ENCODE data around the gene GARIN3.

The GARIN3 gene

DNA sequence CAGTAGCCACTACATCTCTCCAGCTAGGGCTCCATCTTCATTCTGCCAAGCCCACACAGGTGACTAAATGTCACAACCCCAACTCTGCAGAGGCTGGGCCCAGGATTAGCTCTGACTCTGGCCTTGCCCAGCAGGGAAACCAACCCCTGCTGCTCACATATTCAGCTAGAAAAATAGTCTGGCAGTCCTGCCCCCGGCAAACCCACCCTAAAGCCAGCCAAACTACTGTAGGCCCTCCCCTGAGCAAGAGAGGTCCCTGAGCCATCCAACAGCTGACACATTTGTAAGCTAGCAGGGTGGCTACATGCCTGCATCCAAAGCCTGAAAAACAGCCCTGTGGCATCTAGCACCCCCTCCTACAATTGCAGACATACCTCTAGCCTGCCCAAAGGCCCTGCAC, 46.0 kb downstream of the GARIN3 start:
- Histone ChIP-seq H3K36me3 (ENCODE audit: low read length) (0 out of 2 replicates have a peak, but pooled peaks cover 6% of the 10 kb centered on the region), H3K9me3 (ENCODE audit: insufficient read depth, low read length) (no peaks in the 10 kb centered on the region), H4K20me1 (ENCODE audit: low read depth, low read length) (no peaks in the 10 kb centered on the region), H2AFZ (ENCODE audit: low read depth, low read length, severe bottlenecking) (no peak overlapping the region), H3K79me2 (ENCODE audit: insufficient read depth, low read length) (no peaks in the 10 kb centered on the region), H3K9me2 (replicated peaks; ENCODE audit: insufficient read depth, low read length) (no peaks in the 10 kb centered on the region), H3K4me3 (ENCODE audit: insufficient read depth, low read length, poor library complexity, severe bottlenecking) (no peak overlapping the region), H3F3A (ENCODE audit: insufficient read depth) (no peaks in the 10 kb centered on the region), H3K27ac (ENCODE audit: low read depth, low read length) (no peak overlapping the region), H3K4me2 (ENCODE audit: low read depth, low read length, poor library complexity, severe bottlenecking) (no peak overlapping the region), H3K27me3 (ENCODE audit: low read length) (no peaks in the 10 kb centered on the region), H3K9ac (ENCODE audit: low read length) (no peak overlapping the region)
- TF ChIP-seq, protein P1, sequence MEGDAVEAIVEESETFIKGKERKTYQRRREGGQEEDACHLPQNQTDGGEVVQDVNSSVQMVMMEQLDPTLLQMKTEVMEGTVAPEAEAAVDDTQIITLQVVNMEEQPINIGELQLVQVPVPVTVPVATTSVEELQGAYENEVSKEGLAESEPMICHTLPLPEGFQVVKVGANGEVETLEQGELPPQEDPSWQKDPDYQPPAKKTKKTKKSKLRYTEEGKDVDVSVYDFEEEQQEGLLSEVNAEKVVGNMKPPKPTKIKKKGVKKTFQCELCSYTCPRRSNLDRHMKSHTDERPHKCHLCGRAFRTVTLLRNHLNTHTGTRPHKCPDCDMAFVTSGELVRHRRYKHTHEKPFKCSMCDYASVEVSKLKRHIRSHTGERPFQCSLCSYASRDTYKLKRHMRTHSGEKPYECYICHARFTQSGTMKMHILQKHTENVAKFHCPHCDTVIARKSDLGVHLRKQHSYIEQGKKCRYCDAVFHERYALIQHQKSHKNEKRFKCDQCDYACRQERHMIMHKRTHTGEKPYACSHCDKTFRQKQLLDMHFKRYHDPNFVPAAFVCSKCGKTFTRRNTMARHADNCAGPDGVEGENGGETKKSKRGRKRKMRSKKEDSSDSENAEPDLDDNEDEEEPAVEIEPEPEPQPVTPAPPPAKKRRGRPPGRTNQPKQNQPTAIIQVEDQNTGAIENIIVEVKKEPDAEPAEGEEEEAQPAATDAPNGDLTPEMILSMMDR (IDR thresholded peaks at IDR 0.05; ENCODE audit: insufficient read depth, low read length, poor library complexity, severe bottlenecking): no peak
- TF ChIP-seq EZH2phosphoT487 (conservative IDR thresholded peaks at IDR 0.05; ENCODE audit: low read length): no peak

DNA sequence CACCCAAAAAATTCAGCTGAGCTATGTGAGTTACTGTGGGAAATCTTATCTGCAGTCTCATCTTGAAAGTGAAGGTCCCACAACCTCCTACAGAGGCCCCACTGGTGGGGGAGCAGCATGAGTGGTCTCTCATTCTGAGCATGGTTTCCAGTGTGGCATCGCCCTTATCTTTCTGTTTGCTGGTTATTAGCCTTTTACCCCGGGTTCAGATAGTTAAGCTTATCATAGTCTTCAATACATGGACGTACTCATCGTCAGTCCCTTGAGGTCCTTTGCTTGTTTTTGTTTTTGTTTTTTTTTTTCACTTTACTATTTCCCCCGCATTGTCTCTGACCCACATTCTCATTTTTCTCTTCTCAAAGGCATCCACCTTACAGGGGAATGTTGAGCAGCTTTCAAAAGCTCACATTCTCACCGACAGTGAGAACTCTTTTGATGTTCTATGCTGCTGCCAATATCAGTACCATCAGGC, 49.5 kb downstream of the GARIN3 start:
- Histone ChIP-seq H2AFZ (ENCODE audit: low read depth, low read length, severe bottlenecking) (no peak overlapping the region), H3K4me2 (ENCODE audit: low read depth, low read length, poor library complexity, severe bottlenecking) (no peak overlapping the region), H3F3A (ENCODE audit: insufficient read depth) (no peaks in the 10 kb centered on the region)

DNA sequence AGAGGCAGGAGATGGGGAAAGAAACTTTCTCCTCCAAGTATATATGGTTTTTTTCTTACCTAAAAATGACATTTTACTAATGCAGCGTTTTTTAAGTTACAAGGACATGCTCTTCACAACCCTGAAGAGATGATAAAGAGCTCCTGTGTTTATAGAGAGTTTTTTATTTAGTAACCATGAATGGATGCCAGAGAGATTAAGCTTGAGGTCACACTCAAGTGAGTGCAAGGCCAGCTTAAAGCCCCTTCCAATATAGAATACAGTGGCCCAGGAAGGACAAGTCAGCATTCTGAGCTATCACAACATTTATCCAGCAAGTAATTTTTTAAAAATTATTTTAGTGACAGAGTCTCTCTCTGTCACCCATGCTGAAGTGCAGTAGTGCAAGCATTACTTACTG, 50.6 kb downstream of the GARIN3 start:
- Histone ChIP-seq H3K9ac (ENCODE audit: low read length) (no peak overlapping the region), H3K36me3 (ENCODE audit: low read length) (no peaks in the 10 kb centered on the region), H3K79me2 (ENCODE audit: insufficient read depth, low read length) (no peaks in the 10 kb centered on the region), H3K27ac (ENCODE audit: low read depth, low read length) (no peak overlapping the region), H3K9me2 (replicated peaks; ENCODE audit: insufficient read depth, low read length) (no peaks in the 10 kb centered on the region), H3K9me3 (ENCODE audit: insufficient read depth, low read length) (no peaks in the 10 kb centered on the region), H2AFZ (ENCODE audit: low read depth, low read length, severe bottlenecking) (peak overlapping the region; percentile 19), H3F3A (ENCODE audit: insufficient read depth) (no peaks in the 10 kb centered on the region), H3K27me3 (ENCODE audit: low read length) (no peaks in the 10 kb centered on the region), H3K4me3 (ENCODE audit: insufficient read depth, low read length, poor library complexity, severe bottlenecking) (no peak overlapping the region), H3K4me2 (ENCODE audit: low read depth, low read length, poor library complexity, severe bottlenecking) (no peak overlapping the region), H4K20me1 (ENCODE audit: low read depth, low read length) (no peaks in the 10 kb centered on the region)
- TF ChIP-seq, protein P1 (IDR thresholded peaks at IDR 0.05; ENCODE audit: insufficient read depth, low read length, poor library complexity, severe bottlenecking): no peak

More for the DNA sequence above, 49.5 kb downstream of the GARIN3 start:
- no peak overlapping the region for H3K27ac ChIP-seq (ENCODE audit: low read depth, low read length)
- no peak overlapping the region for H3K9ac ChIP-seq (ENCODE audit: low read length)
- no peaks in the 10 kb centered on the region for H3K79me2 ChIP-seq (ENCODE audit: insufficient read depth, low read length)
- H4K20me1 ChIP-seq (ENCODE audit: low read depth, low read length): no peaks in the 10 kb centered on the region
- H3K9me2 ChIP-seq (replicated peaks; ENCODE audit: insufficient read depth, low read length): no peaks in the 10 kb centered on the region
- no peak overlapping the region for H3K4me3 ChIP-seq (ENCODE audit: insufficient read depth, low read length, poor library complexity, severe bottlenecking)
- H3K36me3 ChIP-seq (ENCODE audit: low read length): 0 out of 2 replicates have a peak, but pooled peaks cover 3% of the 10 kb centered on the region
- TF ChIP-seq, protein P1 (IDR thresholded peaks at IDR 0.05; ENCODE audit: insufficient read depth, low read length, poor library complexity, severe bottlenecking): no peak
- TF ChIP-seq EZH2phosphoT487 (conservative IDR thresholded peaks at IDR 0.05; ENCODE audit: low read length): no peak
- no peaks in the 10 kb centered on the region for H3K27me3 ChIP-seq (ENCODE audit: low read length)
- H3K9me3 ChIP-seq (ENCODE audit: insufficient read depth, low read length): no peaks in the 10 kb centered on the region

All from SU-DHL-6 (cell line).